ENCODE results near the gene ANGPTL8.

The ANGPTL8 gene

GRCh38 chr19:11199517-11199916 is 39.9 kb upstream of the ANGPTL8 start:
- peaks cover 37% of the 10 kb centered on the region for H3K36me3 ChIP-seq (ENCODE audit: insufficient read depth, insufficient read length, low read length)
- H3K9me3 ChIP-seq (ENCODE audit: insufficient read depth, low read length), result no peaks in the 10 kb centered on the region
- no peak for DNase-seq (ENCODE audit: low read depth, low spot score)
- H3K27me3 ChIP-seq (ENCODE audit: insufficient read depth, insufficient read length), result no peaks in the 10 kb centered on the region
- TF ChIP-seq YY1 (IDR thresholded peaks at IDR 0.05; ENCODE audit: insufficient read depth, insufficient read length) (no peak), ZNF274 (IDR thresholded peaks at IDR 0.05; ENCODE audit: low read depth, low read length) (no peak), SUZ12 (IDR thresholded peaks at IDR 0.05; ENCODE audit: extremely low read depth, insufficient read depth, insufficient read length) (no peak)
- peaks cover 8% of the 10 kb centered on the region for H3K4me1 ChIP-seq (ENCODE audit: insufficient read depth, insufficient read length)
- no peak overlapping the region for H3K4me3 ChIP-seq (ENCODE audit: insufficient read length, low read depth)
- no peak overlapping the region for H3K9ac ChIP-seq (ENCODE audit: insufficient read length, low read depth)

GRCh38 chr19:11200015-11200574 is 39.3 kb upstream of the ANGPTL8 start:
- no peak for TF ChIP-seq SUZ12 (IDR thresholded peaks at IDR 0.05; ENCODE audit: extremely low read depth, insufficient read depth, insufficient read length)
- no peak for TF ChIP-seq YY1 (IDR thresholded peaks at IDR 0.05; ENCODE audit: insufficient read depth, insufficient read length)
- no peak for TF ChIP-seq ZNF274 (IDR thresholded peaks at IDR 0.05; ENCODE audit: low read depth, low read length)
- H3K9ac ChIP-seq (ENCODE audit: insufficient read length, low read depth), result no peak overlapping the region
- no peaks in the 10 kb centered on the region for H3K9me3 ChIP-seq (ENCODE audit: insufficient read depth, low read length)
- DNase-seq (ENCODE audit: low read depth, low spot score), result no peak
- peaks cover 8% of the 10 kb centered on the region for H3K4me1 ChIP-seq (ENCODE audit: insufficient read depth, insufficient read length)
- peaks cover 34% of the 10 kb centered on the region for H3K36me3 ChIP-seq (ENCODE audit: insufficient read depth, insufficient read length, low read length)
- no peak overlapping the region for H3K4me3 ChIP-seq (ENCODE audit: insufficient read length, low read depth)
- no peaks in the 10 kb centered on the region for H3K27me3 ChIP-seq (ENCODE audit: insufficient read depth, insufficient read length)

- Histone ChIP-seq H3K36me3 (ENCODE audit: insufficient read depth, insufficient read length, low read length) (peaks cover 28% of the 10 kb centered on the region), H3K4me3 (ENCODE audit: insufficient read length, low read depth) (no peak overlapping the region), H3K9ac (ENCODE audit: insufficient read length, low read depth) (no peak overlapping the region), H3K27me3 (ENCODE audit: insufficient read depth, insufficient read length) (no peaks in the 10 kb centered on the region), H3K9me3 (ENCODE audit: insufficient read depth, low read length) (no peaks in the 10 kb centered on the region), H3K4me1 (ENCODE audit: insufficient read depth, insufficient read length) (peaks cover 2% of the 10 kb centered on the region)
- TF ChIP-seq YY1 (IDR thresholded peaks at IDR 0.05; ENCODE audit: insufficient read depth, insufficient read length) (no peak), ZNF274 (IDR thresholded peaks at IDR 0.05; ENCODE audit: low read depth, low read length) (no peak), SUZ12 (IDR thresholded peaks at IDR 0.05; ENCODE audit: extremely low read depth, insufficient read depth, insufficient read length) (no peak)
- no peak for DNase-seq (ENCODE audit: low read depth, low spot score)
Observed at GRCh38 chr19:11200931-11201330, 38.5 kb upstream of the ANGPTL8 start.

- Histone ChIP-seq H3K36me3 (ENCODE audit: insufficient read depth, insufficient read length, low read length) (peaks cover 28% of the 10 kb centered on the region), H3K9ac (ENCODE audit: insufficient read length, low read depth) (no peak overlapping the region), H3K27me3 (ENCODE audit: insufficient read depth, insufficient read length) (no peaks in the 10 kb centered on the region), H3K4me3 (ENCODE audit: insufficient read length, low read depth) (no peak overlapping the region), H3K4me1 (ENCODE audit: insufficient read depth, insufficient read length) (peaks cover 2% of the 10 kb centered on the region), H3K9me3 (ENCODE audit: insufficient read depth, low read length) (no peaks in the 10 kb centered on the region)
- TF ChIP-seq ZNF274 (IDR thresholded peaks at IDR 0.05; ENCODE audit: low read depth, low read length), result no peak
- TF ChIP-seq SUZ12 (IDR thresholded peaks at IDR 0.05; ENCODE audit: extremely low read depth, insufficient read depth, insufficient read length), result no peak
- no peak for TF ChIP-seq YY1 (IDR thresholded peaks at IDR 0.05; ENCODE audit: insufficient read depth, insufficient read length)
- DNase-seq (ENCODE audit: low read depth, low spot score), result no peak
Observed at GRCh38 chr19:11201791-11202190, 37.6 kb upstream of the ANGPTL8 start.

- no peak for DNase-seq (ENCODE audit: low read depth, low spot score)
- no peak for TF ChIP-seq SUZ12 (IDR thresholded peaks at IDR 0.05; ENCODE audit: extremely low read depth, insufficient read depth, insufficient read length)
- peak overlapping the region; percentile 17 for H3K9ac ChIP-seq (ENCODE audit: insufficient read length, low read depth)
Observed at GRCh38 chr19:11202488-11203193, 36.8 kb upstream of the ANGPTL8 start.

GRCh38 chr19:11203194-11204075 is 36.0 kb upstream of the ANGPTL8 start:
- Histone ChIP-seq H3K36me3 (ENCODE audit: insufficient read depth, insufficient read length, low read length) (peaks cover 30% of the 10 kb centered on the region), H3K4me3 (ENCODE audit: insufficient read length, low read depth) (no peak overlapping the region), H3K27me3 (ENCODE audit: insufficient read depth, insufficient read length) (no peaks in the 10 kb centered on the region), H3K4me1 (ENCODE audit: insufficient read depth, insufficient read length) (peaks cover 2% of the 10 kb centered on the region), H3K9ac (ENCODE audit: insufficient read length, low read depth) (peak overlapping the region; percentile 17), H3K9me3 (ENCODE audit: insufficient read depth, low read length) (no peaks in the 10 kb centered on the region)
- TF ChIP-seq YY1 (IDR thresholded peaks at IDR 0.05; ENCODE audit: insufficient read depth, insufficient read length) (no peak), ZNF274 (IDR thresholded peaks at IDR 0.05; ENCODE audit: low read depth, low read length) (no peak)
- no peak for DNase-seq (ENCODE audit: low read depth, low spot score)

More at GRCh38 chr19:11202488-11203193, 36.8 kb upstream of the ANGPTL8 start:
- no peaks in the 10 kb centered on the region for H3K9me3 ChIP-seq (ENCODE audit: insufficient read depth, low read length)
- no peaks in the 10 kb centered on the region for H3K27me3 ChIP-seq (ENCODE audit: insufficient read depth, insufficient read length)
- peaks cover 2% of the 10 kb centered on the region for H3K4me1 ChIP-seq (ENCODE audit: insufficient read depth, insufficient read length)
- peaks cover 28% of the 10 kb centered on the region for H3K36me3 ChIP-seq (ENCODE audit: insufficient read depth, insufficient read length, low read length)
- no peak overlapping the region for H3K4me3 ChIP-seq (ENCODE audit: insufficient read length, low read depth)

- H3K36me3 ChIP-seq (ENCODE audit: insufficient read depth, insufficient read length, low read length), result peaks cover 37% of the 10 kb centered on the region
- no peak overlapping the region for H3K9ac ChIP-seq (ENCODE audit: insufficient read length, low read depth)
- no peaks in the 10 kb centered on the region for H3K27me3 ChIP-seq (ENCODE audit: insufficient read depth, insufficient read length)
- H3K4me3 ChIP-seq (ENCODE audit: insufficient read length, low read depth), result no peak overlapping the region
- no peak for DNase-seq (ENCODE audit: low read depth, low spot score)
- H3K4me1 ChIP-seq (ENCODE audit: insufficient read depth, insufficient read length), result peaks cover 2% of the 10 kb centered on the region
- no peak for TF ChIP-seq YY1 (IDR thresholded peaks at IDR 0.05; ENCODE audit: insufficient read depth, insufficient read length)
- no peak for TF ChIP-seq SUZ12 (IDR thresholded peaks at IDR 0.05; ENCODE audit: extremely low read depth, insufficient read depth, insufficient read length)
- no peak for TF ChIP-seq ZNF274 (IDR thresholded peaks at IDR 0.05; ENCODE audit: low read depth, low read length)
- no peaks in the 10 kb centered on the region for H3K9me3 ChIP-seq (ENCODE audit: insufficient read depth, low read length)
Observed at GRCh38 chr19:11204076-11204602, 35.3 kb upstream of the ANGPTL8 start.

All from NT2/D1 (cell line).